Embryonic facial prominence (tissue), 1 donor: ENCODE results near the gene EXD3.
"Not testable (repeated sequence)": the region's sequence is repeated elsewhere in the genome, so short reads cannot be mapped to it uniquely, and the experiment has no call there.

Source experiments
- DNase-seq: peaks from one replicate; pipeline ENCODE4 v3.0.0-alpha.2; 2016; ENCODE audit errors: extremely low spot score

Gene EXD3

GRCh38 chr9:137393176-137394150 is 29.5 kb downstream of the EXD3 start:
- DNase-seq = no peak

GRCh38 chr9:137392232-137393007 is 30.5 kb downstream of the EXD3 start:
- no peak for DNase-seq

- no peak for DNase-seq
Observed at GRCh38 chr9:137391411-137391754, 31.6 kb downstream of the EXD3 start.

- no peak for DNase-seq
Observed at GRCh38 chr9:137390553-137391410, 32.2 kb downstream of the EXD3 start.

- DNase-seq = no peak
Observed at GRCh38 chr9:137389428-137389746, 33.6 kb downstream of the EXD3 start.

- no peak for DNase-seq
Observed at GRCh38 chr9:137388589-137389427, 34.2 kb downstream of the EXD3 start.

- no peak for DNase-seq
Observed at GRCh38 chr9:137387891-137388560, 34.9 kb downstream of the EXD3 start.

GRCh38 chr9:137387114-137387890 is 35.7 kb downstream of the EXD3 start:
- DNase-seq = no peak

GRCh38 chr9:137386507-137387113 is 36.4 kb downstream of the EXD3 start:
- DNase-seq = not testable (repeated sequence)

GRCh38 chr9:137385061-137385655 is 37.8 kb downstream of the EXD3 start:
- no peak for DNase-seq

GRCh38 chr9:137383784-137384756 is 38.9 kb downstream of the EXD3 start:
- no peak for DNase-seq

- DNase-seq = no peak
Observed at GRCh38 chr9:137383081-137383783, 39.7 kb downstream of the EXD3 start.

- DNase-seq = no peak
Observed at GRCh38 chr9:137382444-137383080, 40.4 kb downstream of the EXD3 start.

GRCh38 chr9:137381501-137382443 is 41.2 kb downstream of the EXD3 start:
- DNase-seq = no peak

GRCh38 chr9:137380606-137381005 is 42.4 kb downstream of the EXD3 start:
- DNase-seq = no peak
